HG03103 (cell line): ENCODE data around the gene MRM2.

ENCODE experiments used
- ATAC-seq: cut with Tn5 transposase; IDR thresholded peaks from one replicate; pipeline ENCODE4 v1.9.1; 2021; ENCODE audit warnings: low read depth; ENCODE audit not compliant: unreplicated experiment

The MRM2 gene

DNA sequence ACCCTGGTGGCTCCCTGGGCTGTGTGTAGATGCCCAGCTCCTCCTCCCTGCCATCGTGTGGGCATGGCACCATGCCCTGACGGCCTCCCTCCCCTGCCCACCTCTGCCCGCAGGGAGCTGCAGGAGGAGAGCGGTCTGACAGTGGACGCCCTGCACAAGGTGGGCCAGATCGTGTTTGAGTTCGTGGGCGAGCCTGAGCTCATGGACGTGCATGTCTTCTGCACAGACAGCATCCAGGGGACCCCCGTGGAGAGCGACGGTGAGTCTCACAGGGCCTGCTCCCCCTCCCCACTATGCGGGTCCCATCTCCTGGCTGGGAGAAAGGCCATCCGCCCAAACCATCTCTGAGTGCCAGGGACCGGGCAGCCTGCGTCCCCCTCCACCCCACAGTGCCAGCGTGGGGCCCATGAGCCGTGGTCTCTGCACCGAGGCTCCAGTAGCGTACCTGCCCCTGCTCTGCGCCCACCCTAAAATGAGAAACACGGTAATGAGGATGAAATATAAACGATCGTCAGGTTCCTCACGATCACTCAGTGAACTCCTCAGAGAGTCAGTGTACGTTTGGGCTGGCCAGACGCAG, 7.8 kb upstream of the MRM2 start:
- ATAC-seq: no peak

DNA sequence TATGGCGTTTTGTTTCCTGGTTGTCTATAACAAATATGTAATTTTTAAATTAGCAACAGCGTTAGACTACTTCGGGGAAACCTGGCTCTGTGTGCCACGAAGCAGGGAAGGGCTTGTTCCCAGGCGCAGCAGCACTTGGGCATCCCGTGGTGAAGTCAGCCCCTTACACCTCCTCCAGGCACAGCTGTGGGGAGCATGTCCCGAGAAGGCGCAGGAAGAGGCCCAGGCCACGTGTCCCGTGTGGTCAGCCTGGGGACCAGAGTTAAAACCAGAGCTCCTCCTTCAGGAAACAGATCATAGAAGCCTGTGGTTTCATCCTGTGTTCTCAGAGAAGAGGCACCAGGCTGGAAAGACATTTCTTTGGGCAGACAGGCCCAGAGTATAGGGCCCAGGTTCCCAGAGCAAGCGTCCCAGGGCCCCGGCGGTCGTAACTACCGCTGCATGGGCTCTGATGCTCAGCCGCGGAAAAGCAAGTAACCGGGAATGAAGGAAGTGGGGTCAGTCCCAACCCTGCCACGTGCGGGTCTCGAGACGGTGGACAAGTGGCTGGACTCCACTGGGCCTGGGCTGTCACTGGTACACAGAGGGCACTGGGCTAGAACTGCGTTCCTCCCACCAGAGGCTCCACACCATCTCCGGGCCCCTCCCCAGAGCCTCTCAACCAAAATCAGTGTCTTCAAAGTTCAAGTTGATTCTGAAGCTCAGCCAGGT, 7.1 kb upstream of the MRM2 start:
- no peak for ATAC-seq

DNA sequence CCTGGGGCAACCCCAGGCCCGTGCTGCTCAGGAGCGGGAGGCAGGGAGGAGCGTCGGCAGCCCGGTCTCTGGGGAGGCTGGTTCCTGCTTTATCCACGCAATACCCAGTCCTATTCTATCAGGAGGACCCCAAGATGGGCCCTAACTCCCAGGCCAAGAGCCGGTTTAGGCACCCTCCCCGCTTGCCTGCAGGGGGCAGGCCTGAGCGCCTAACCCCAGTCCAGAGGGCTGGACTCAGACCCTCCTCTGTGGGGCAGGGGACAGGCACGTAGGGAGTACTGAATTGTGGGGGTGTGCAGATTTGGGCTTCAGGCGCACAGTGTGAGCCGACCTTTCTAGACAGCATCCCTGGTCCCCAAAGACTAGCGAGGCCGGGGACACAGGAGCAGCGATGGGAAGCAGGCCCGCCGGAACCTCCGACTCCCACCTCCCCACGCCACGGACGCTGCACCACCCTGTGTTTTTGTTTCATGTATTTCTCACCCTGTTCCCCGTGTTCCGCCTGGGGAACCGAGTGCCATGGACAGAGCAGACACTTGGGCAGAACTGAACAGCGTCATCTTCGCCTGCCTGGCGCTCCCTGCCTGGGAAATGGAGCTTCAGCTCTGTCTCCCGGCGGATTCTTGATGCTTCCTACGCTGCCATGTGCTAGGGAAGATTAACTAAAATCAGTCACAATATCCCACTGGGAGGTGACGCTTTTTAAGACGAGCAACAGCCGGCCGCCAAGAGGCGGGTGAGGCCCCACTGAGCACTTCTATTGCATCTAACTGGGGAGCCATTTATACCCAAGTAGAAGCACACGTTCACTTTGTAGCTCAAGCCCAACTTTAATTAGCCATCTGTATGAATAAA, 5.4 kb upstream of the MRM2 start:
- no peak for ATAC-seq

DNA sequence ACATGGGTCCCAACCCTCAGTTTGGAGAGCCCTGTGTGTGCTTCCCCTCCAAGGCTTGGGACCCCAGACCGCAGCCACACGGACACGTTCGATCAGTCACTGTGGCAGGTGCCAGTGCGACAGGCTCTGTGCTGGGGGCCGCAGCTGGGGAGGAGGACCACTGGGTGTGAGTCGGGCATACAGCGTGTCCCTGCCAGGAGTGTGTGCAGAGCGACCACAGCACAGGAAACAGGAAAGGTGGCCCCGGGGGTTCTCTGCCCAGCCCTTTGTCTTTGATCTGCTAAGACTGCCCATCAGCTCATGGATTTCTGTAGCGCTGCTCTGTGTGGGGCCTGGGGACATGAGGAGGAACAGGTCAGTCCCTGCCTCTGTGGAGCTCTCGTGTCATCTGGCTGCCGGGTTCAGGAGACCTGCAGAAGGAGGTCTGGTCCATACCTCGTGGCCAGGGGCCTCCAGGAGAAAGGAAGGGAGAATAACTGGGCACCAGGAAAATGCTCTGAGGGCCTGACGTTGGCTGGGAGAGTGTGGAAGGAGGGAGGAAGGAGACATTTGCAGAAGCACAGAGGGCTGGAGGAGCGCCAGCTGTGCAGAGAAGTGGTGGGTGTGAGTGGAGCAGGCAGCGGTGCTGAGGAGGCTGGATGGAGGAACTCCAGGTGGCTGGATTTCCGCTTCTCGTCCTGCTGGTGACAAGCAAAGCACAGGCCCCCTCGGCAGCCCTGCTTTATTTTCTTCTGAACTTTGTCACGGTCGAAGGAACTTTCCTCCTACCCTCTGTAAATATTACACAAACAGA, 4.1 kb upstream of the MRM2 start:
- no peak for ATAC-seq

DNA sequence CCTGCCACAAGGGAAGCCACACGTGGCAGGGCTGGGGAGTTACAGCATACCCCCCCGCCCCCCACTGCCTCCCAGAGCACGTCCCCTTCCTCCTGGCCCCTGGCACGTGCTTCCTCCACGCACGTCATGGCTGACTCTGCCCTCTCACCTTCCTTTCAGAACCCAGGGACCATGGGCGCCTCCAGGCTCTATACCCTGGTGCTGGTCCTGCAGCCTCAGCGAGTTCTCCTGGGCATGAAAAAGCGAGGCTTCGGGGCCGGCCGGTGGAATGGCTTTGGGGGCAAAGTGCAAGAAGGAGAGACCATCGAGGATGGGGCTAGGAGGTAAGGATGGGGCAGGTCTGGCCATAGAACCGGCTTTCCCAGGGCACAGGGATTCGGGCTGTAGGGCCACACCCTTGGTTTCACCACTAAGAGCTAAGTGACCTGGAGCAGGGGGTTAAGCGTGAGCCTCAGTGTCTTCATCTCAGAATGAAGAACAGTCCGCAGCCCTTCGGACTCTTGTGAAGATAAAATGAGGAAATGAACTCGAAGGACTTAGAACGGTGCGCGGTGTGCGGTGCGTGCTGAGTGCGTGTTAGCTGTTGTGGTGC, 2.5 kb upstream of the MRM2 start:
- no peak for ATAC-seq

DNA sequence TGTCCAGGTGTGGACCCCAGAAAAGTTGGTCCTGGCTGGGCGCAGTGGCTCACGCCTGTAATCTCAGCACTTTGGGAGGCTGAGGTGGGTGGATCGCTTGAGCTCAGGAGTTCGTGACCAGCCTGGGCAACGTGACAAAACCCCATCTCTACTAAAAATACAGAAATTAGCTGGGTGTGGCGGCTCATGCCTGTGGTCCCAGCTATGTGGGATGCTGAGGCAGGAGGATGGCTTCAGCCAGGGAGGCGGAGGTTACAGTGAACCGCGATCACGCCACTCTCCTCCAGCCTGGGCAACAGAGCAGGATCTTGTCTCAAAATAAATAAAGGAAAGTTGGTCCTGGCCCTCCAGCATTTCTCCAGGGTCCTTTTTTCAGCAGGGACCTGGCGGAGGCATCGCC, 1.5 kb upstream of the MRM2 start:
- no peak for ATAC-seq

DNA sequence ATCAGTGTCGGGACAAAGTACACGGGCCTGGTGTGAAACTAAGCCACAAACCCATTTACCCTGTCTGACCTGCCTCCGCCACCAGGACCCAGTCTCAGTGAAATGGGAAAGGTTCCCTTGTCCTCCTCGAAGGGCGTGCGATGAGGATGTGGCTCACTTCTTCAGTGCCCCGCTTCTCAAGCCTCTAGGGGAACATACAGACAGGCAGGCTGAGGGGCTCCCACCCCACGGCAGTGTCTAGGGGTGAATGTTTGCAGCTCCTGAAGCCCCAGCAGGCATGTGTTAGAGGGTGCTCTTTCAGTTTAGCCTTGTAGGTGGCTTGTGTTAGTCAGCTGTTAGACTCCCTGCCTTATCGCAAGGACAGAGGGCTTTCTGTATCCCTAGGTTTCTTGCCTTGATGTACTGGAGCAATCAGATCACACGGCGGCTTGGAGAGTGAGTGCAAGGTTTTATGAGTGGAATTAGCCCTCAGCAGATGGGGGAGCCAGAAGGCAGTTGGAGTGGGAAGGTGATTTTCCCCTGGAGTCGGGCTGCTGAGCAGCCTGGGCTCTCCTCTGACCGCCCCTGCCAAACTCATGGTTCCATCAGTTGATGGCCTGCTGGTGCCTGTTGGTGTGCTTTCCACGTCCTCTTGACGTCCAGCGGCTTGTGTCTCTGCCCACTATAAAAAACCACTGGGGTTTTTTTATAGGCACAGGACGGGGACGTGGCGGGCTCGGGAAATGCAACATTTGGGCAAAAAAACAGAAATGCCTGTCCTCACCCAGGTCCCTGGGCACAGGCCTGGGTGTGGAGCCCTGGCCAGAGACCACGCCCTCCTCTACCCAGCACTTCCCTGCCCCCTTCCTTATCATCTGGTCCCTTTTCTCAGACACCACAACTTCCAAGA, 780 bp upstream of the MRM2 start:
- no peak for ATAC-seq

DNA sequence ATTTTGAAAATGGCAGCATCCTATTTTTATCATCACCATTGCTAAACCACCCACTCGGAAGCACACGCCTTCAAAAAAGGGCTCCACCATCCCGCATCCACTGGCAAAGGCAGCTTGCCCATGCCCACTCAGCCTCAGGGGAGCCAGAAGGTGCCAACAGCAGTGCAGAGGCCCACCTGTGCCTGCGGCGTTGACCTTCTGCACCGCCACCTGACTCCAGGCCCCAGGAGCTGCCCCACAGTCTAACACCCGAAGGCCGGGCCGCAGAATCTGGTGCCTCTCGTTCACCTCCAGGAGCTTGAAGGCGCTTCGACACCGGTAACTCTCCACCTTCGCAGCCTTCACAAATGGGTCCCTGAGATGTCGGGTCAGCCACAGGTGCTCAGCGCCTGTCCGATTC, 2.8 kb downstream of the MRM2 start:
- ATAC-seq: no peak

DNA sequence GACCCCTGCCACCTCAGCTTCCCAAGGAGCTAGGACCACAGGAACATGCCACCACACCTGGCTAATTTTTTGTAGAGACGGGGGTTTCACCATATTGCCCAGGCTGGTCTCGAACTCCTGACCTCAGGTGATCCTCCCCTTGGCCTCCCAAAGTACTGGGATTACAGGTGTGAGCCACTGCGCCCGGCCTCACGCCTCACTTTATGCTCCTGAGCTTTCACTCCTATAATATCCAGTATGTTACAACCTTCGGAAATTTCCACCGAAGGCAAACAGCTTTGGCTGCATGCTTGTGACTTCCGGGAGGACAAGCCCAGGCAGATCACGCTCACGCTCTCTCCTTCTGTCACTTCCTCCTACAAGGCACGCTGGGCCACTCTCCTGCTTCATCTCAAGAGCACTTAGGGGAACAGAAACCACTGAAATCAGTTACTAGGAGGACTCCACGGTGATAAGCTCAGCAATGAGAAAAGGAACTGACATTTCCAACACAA, 4.8 kb downstream of the MRM2 start:
- peak; percentile 64 for ATAC-seq

DNA sequence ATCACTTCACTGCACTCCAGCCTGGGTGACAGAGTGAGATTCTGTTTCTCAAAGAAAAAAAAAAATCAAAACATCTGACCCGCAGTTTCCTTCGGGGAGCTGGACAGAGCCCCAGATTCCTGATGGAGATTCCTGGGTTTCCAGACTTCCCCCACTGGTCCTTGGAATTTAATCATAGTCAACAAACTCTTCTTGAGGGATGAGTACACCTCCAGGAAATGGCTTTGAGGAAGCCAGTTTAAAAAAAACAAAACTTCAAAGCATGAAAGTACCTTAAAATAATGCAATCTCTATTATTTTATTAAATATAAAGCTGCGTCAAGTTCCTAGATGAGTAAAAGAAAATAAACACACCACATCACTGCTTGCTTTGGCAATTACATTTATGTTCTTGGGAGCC, 8.1 kb downstream of the MRM2 start:
- ATAC-seq: no peak

DNA sequence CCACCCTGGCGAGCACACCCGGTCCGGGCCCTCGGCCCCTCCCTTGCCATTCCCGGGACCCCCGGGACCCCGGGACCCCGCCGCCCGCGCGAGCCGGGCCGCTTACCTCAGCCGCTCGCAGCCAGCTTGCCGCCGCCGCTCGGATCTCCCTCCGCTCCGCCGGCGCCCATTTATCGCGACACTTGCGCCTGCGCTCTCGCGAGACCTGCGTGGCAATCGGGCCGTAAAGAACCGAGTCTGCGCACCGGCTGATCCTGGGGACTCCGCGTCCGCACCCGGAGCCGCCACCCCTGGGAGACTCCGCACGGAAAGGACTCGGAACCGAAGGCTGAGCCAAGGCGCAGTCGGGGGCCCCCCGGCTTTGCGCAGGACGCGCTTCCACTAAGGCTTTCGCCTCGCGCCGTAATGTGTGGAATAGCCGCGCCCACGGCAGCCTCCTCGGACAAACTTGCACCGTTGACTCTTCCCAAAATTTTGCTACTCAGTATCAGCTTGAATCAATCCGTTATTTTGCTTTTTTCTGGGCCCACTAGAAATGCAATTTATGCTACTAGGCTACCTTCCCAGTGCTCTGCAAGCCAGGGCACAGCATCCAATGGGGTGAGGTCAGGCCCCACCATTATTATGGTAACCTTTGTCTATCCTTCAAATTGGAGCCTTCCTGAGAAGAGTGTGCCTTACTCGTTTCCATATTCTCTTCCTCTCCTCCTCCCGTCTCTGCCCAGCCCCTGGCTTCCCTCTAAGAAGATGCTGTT, 9.1 kb downstream of the MRM2 start, which contains the start of gene MAD1L1:
Gene MAD1L1, minus strand, starts transcription at position 180 of the 755 bp plus-strand sequence. CDS start 2,812 bp downstream, outside the sequence.
- ATAC-seq: peak; percentile 47

DNA sequence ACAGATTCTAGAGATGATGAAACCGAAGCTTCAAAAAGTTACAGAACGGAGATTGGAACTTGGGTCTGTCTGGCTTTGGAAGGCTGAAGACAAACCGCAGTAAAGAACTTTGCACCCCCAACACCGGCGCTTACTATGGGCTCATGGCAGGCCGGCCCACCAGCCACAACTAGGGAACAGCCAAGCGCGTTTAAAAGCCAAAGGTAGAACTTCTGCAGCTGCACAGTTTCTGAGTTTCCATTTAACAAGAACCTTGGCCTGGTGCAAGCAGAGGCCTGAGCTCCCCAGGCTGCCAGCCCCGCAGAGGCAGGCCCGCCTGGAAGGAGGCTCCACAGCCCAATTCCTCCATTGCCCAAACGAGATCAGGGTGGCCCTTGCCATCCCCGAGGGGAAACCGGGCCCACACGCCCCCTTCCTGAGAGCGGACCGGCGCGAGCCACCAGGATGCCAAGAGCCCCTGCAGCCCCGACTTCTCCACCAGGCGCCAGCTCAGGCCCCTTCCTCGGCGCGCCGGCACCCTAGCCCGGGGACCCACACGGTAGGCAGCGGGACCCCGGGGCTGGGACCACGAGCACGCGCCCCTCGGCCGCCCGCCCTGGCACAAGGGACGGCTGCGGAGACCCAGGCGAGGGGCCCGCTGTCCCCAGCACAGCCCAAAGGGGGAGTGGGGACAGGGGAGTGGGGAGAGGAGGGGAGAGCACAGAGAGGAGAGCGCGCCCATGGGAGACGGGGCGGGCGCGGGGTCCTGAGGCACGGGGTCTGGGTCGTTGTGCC, 9.8 kb downstream of the MRM2 start:
- peak; percentile 19 for ATAC-seq

DNA sequence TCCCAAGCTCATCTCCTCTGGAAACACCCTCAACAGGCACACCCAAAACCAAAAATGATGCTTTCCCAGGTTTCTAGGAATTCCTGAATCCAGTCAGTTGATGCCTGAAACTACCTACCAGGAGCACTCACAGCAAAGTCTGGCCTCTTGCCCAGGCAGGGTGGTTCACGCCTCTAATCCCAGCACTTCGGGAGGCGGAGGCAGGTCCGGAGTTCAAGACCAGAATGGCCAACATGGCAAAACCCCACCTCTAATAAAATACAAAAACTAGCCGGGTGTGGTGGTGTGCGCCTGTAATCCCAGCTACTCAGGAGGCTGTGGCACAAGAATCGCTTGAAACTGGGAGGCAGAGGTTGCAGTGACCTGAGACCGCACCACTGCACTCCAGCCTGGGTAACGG, 11.1 kb downstream of the MRM2 start:
- ATAC-seq: no peak

DNA sequence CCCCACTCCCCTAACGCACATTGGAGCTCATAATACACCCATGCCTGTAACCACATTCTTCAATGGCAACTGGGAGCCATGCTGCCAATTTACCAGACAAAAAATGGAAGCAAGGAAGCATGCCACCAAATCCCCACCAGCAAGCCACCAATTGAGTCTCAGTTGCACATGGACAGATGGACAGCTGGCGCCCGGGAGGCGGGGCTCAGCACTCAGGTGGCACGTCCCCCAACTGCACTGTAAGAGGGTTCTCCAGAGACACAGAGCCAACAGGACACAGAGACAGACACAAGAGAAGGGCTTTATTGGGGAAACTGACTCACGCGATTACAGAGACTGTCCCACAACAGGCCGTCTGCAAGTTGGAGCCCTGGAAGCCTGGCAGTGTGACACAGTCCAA, 11.8 kb downstream of the MRM2 start:
- ATAC-seq: no peak

DNA sequence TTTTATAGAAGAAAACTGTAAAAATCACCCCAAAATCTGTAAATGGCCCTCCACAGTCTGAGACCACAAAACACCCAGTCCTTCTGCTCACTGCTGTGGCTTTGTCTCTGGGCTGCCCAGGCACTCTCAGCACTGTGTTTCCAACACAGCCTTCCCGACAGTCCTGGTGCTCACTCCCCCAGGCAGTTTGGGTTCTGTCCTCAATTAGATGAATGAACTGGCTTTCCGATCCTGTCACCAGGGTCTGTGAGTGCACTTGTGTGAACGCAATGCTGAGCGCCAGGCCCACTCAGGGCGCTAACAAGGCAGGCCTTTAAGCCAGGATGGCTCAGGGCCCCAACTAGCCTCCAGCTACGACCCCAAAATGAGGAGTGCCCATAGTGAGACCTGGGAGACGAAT, 12.5 kb downstream of the MRM2 start:
- no peak for ATAC-seq

DNA sequence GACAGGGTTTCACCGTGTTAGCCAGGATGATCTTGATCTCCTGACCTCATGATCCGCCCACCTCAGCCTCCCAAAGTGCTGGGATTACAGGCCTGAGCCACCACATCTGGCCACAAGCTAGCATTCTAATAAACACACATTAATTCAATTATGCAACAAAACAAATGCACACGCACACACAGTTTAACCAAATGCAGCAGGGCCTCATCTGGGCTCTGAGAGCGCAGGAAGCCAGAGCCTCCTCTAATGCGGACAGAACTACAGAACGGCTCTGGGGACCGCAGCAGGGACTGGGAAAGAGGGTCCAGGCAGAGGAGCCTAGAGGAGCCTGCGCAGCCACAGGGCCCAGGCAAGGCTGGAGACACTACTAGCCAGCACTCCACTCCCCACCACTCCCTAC, 13.1 kb downstream of the MRM2 start:
- ATAC-seq: no peak

DNA sequence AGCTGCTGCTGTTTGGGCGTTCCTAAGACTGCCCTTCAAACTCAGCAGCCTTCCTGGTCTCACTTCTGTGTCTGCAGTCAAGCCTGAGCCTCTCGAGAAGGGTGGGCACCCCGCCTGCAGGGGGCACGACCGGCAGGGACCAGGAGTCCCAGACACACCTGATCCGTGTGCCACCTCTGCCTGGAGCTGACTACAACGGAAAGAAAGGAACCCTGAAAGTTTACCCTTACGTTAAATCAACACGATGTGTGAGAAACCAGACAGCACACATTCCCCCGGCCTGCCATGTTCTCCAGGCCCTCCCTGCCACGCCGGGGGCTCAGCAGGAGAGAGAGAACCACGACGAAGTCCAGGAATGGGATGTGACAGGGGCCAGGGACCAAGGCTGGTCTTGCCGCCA, 14.3 kb downstream of the MRM2 start:
- no peak for ATAC-seq

DNA sequence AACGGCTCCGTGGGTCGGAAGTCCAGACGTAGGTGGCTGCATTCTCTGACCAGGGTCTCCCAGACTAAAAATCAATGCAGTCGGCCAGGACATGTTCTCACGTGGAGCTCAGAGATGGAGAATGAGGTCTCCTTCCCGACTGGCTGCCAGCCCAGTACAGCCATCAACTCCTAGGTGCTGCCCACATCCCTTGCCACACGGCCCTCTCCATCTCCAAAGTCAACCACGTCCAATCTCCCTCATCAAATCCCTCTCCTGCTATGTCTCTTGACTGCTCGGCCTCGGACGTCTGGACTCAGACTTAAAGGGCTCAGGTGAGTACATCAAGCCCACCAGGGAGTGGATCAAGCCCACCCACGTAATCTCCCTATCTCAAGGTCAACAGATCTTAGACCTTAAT, 16.2 kb downstream of the MRM2 start:
- no peak for ATAC-seq
